Neural progenitor cell (in vitro differentiated cells): Measurements from ENCODE around the gene FBN2.

Source experiments
- EZH2phosphoT487 ChIP-seq: fragments of 200-600 bp; sonication (generic); IDR thresholded peaks from 2 replicates; pipeline ENCODE4 v1.6.1; 2017; ENCODE audit warnings: antibody characterized with exemption
- TF ChIP-seq, protein P1 (sequence below): fragments of 200-600 bp; sonication (generic); IDR thresholded peaks from 2 replicates; pipeline ENCODE4 v1.5.1; 2017; ENCODE audit warnings: antibody characterized with exemption, mild to moderate bottlenecking

GRCh38 chr5:128384068-128384467, 154.0 kb downstream of the FBN2 start:
- TF ChIP-seq, protein P1, sequence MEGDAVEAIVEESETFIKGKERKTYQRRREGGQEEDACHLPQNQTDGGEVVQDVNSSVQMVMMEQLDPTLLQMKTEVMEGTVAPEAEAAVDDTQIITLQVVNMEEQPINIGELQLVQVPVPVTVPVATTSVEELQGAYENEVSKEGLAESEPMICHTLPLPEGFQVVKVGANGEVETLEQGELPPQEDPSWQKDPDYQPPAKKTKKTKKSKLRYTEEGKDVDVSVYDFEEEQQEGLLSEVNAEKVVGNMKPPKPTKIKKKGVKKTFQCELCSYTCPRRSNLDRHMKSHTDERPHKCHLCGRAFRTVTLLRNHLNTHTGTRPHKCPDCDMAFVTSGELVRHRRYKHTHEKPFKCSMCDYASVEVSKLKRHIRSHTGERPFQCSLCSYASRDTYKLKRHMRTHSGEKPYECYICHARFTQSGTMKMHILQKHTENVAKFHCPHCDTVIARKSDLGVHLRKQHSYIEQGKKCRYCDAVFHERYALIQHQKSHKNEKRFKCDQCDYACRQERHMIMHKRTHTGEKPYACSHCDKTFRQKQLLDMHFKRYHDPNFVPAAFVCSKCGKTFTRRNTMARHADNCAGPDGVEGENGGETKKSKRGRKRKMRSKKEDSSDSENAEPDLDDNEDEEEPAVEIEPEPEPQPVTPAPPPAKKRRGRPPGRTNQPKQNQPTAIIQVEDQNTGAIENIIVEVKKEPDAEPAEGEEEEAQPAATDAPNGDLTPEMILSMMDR: no peak
- TF ChIP-seq EZH2phosphoT487: no peak
